ENCODE measurements around the gene SSC4D. TPM values are rescaled to one million over a fixed set of nuclear protein-coding genes. Genes with fewer than 3 reads are reported as not detected.
A peak's percentile ranks its signal among the peaks of the same experiment; 100 is the strongest.

Gene SSC4D
- total and polyA plus RNA-seq, 9 of the 15 experiments (the other 6 are each of a cell fraction or from before 2014, with no cell fraction given), result 0.06 to 1.1 (median 0.85) TPM; not detected in 1

- no peak for TF ChIP-seq MBD1 (CRISPR knock-in tag; IDR thresholded peaks at IDR 0.05)
- TF ChIP-seq ZKSCAN8 (CRISPR knock-in tag; IDR thresholded peaks at IDR 0.05), result no peak
- no peak for TF ChIP-seq MCM5 (IDR thresholded peaks at IDR 0.05; ENCODE audit: low read depth)
- no peak for TF ChIP-seq TCF7L2 (IDR thresholded peaks at IDR 0.05; ENCODE audit: low read depth, low read length)
- TF ChIP-seq GTF3C2 (IDR thresholded peaks at IDR 0.05; ENCODE audit: borderline replicate concordance, extremely low read depth, insufficient read length), result no peak
- TF ChIP-seq HCFC1 (IDR thresholded peaks at IDR 0.05; ENCODE audit: low read depth, low read length), result no peak; the same call in 1 of the 2 replicates
- peak; percentile 60; the same call in 1 of the 2 replicates for TF ChIP-seq KAT7 (CRISPR knock-in tag; IDR thresholded peaks at IDR 0.05; ENCODE audit: borderline replicate concordance)
- TF ChIP-seq BMI1 (IDR thresholded peaks at IDR 0.05; ENCODE audit: low read length), result no peak
- peak; percentile 90 for TF ChIP-seq KDM5B (IDR thresholded peaks at IDR 0.05; ENCODE audit: insufficient replicate concordance, low read depth, low read length)
- no peak for TF ChIP-seq GABPA (tag; conservative IDR thresholded peaks at IDR 0.05; ENCODE audit: low read depth)
- peak; percentile 72; the same call in 1 of the 2 replicates for TF ChIP-seq MTA3 (IDR thresholded peaks at IDR 0.05; ENCODE audit: borderline replicate concordance)
- TF ChIP-seq ZKSCAN3 (CRISPR knock-in tag; IDR thresholded peaks at IDR 0.05), result no peak
- no peak for TF ChIP-seq MCM7 (IDR thresholded peaks at IDR 0.05)
- peak; percentile 95 for TF ChIP-seq TGIF2 (CRISPR knock-in tag; IDR thresholded peaks at IDR 0.05)
- no peak for TF ChIP-seq CC2D1A (IDR thresholded peaks at IDR 0.05)
- TF ChIP-seq LEF1 (IDR thresholded peaks at IDR 0.05), result no peak
- TF ChIP-seq STAG1 (CRISPR knock-in tag; IDR thresholded peaks at IDR 0.05; ENCODE audit: borderline replicate concordance), result no peak
- no peak for TF ChIP-seq NFE2L1 (tag; IDR thresholded peaks at IDR 0.05; ENCODE audit: borderline replicate concordance, low read depth)
- 0 out of 2 replicates have a peak, but pooled peaks have one; percentile 55 for TF ChIP-seq ZNF12 (CRISPR knock-in tag; IDR thresholded peaks at IDR 0.05)
- TF ChIP-seq CBFA2T3 (IDR thresholded peaks at IDR 0.05), result 0 out of 2 replicates have a peak, but pooled peaks have one; percentile 12
- TF ChIP-seq ZNF518B (CRISPR knock-in tag; IDR thresholded peaks at IDR 0.05), result no peak
- peak; percentile 64 for TF ChIP-seq ARHGAP35 (IDR thresholded peaks at IDR 0.05; ENCODE audit: partially characterized antibody)
Measured at GRCh38 chr7:76358481-76359110, 50.9 kb downstream of the SSC4D start, which contains the start of gene YWHAG (continued).

Data from K562 (cell line).